GM10266 (cell line): ENCODE data around the gene PLEKHG1.

Experiments
- DNase-seq: peaks from one replicate; pipeline ENCODE4 v3.0.0; 2012; ENCODE audit errors: extremely low spot score
- TF ChIP-seq, protein P1 (sequence below): IDR thresholded peaks from 2 replicates; pipeline ENCODE4 v1.5.1; 2012; ENCODE audit warnings: mild to moderate bottlenecking, low read depth; ENCODE audit not compliant: control insufficient read depth, insufficient read depth; ENCODE audit errors: missing control alignments

The PLEKHG1 gene

GRCh38 chr6:150606168-150606591, 6.5 kb downstream of the PLEKHG1 start:
- no peak for DNase-seq
- TF ChIP-seq, protein P1, sequence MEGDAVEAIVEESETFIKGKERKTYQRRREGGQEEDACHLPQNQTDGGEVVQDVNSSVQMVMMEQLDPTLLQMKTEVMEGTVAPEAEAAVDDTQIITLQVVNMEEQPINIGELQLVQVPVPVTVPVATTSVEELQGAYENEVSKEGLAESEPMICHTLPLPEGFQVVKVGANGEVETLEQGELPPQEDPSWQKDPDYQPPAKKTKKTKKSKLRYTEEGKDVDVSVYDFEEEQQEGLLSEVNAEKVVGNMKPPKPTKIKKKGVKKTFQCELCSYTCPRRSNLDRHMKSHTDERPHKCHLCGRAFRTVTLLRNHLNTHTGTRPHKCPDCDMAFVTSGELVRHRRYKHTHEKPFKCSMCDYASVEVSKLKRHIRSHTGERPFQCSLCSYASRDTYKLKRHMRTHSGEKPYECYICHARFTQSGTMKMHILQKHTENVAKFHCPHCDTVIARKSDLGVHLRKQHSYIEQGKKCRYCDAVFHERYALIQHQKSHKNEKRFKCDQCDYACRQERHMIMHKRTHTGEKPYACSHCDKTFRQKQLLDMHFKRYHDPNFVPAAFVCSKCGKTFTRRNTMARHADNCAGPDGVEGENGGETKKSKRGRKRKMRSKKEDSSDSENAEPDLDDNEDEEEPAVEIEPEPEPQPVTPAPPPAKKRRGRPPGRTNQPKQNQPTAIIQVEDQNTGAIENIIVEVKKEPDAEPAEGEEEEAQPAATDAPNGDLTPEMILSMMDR: no peak

DNA sequence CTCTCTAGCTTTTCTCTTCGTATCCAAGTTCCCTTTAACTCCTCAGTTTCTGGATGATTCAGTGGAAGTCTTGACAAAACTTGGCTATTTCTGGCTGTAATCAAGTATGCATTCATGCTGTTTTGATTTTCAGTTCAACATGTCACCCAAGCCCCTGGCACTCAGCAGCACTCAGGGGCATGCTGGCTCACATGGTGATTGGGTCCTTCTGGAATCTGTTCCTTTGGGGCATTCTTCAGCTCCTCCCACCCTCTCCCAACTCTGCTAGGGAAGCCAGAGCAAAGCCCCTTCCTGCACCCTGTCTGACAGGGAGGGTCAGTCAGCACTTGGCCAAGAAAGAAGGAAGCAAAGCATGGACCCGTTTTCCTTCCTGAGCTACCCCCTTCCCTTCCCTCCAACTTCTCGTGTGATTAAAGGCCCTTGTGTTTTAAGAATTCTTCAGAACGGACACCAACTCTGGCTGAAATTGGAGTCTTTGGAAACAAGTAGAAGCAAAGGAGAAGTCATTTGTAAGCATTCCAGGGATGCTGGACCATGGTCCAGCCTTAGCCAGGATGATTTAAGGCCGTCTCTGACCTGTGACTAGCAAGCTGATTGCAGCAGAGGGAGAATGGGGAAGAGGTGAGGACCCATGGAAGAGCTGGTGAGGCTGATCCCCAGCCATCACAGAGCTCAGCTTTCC, 7.1 kb downstream of the PLEKHG1 start:
- TF ChIP-seq, protein P1: no peak
- no peak for DNase-seq

- TF ChIP-seq, protein P1: no peak
- DNase-seq: no peak
These were observed 7.6 kb downstream of the PLEKHG1 start for GRCh38 chr6:150607329-150607650.

DNA sequence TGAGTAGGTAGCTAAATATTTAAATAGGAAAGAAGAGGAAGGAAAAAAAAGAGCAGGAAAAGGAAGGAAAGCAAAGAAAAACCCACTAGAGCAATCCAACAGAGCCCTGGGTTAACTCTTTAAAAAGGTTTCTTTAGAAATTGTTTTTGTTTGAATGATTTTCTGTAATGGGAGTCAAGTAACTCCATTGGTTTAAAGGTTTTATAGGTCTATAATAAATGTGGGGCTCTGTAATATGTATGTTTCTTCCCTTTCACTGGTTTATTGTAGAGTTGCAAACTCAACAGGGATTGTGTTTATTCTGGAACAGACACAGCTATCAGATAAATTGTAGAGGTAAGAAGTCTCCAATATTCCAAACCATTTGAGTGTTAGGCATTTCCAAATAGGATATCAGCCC, 10.9 kb downstream of the PLEKHG1 start:
- no peak for DNase-seq
- TF ChIP-seq, protein P1: no peak

- no peak for DNase-seq
- TF ChIP-seq, protein P1: no peak
These were observed 13.6 kb downstream of the PLEKHG1 start for GRCh38 chr6:150613269-150613668.

- DNase-seq: no peak
- TF ChIP-seq, protein P1: no peak
These were observed 16.3 kb downstream of the PLEKHG1 start for GRCh38 chr6:150615967-150616366.

DNA sequence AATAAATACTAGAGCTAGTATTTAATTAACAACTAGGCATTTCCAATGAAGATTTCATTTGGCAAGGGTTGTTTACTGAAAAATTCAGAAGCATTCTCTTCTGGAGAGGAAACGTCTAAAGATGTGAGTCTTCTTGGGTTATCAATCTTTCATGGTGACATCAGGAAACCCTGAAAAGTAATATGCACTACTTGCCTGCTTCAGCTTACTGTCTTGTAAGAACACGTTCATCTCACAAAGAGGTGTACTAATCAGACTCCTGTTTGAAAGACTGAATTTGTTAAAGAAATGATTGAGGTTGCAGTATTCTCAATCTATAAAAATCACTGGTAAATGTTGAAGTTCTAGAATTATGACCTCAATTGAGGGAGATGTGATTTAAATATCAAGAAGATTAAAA, 16.9 kb downstream of the PLEKHG1 start:
- TF ChIP-seq, protein P1: no peak
- no peak for DNase-seq
